DND-41 (cell line): ENCODE results near the gene WBP1L.

Experiments
- ATAC-seq: fragments of 200-7000 bp; cut with Tn5 transposase; 3 replicates; pipeline ENCODE4 v1.9.1; 2021; ENCODE audit warnings: low read depth; ENCODE audit not compliant: insufficient read depth
- DNase-seq: peaks from one replicate; pipeline ENCODE4 v3.0.0-alpha.2; 2020
- H2AFZ ChIP-seq: 2 replicates; pipeline ENCODE4 v1.6.0; 2012; ENCODE audit warnings: low read depth, low read length
- H3K27ac ChIP-seq: 2 replicates; pipeline ENCODE4 v1.5.1; 2012; ENCODE audit warnings: low read length, inconsistent platforms
- H3K27me3 ChIP-seq: fragments of 200-600 bp; sonication (generic); 2 replicates; pipeline ENCODE4 v1.6.0; 2012; ENCODE audit warnings: low read length, mild to moderate bottlenecking, inconsistent platforms; ENCODE audit not compliant: insufficient read depth, poor library complexity
- H3K36me3 ChIP-seq: 2 replicates; pipeline ENCODE4 v1.5.1; 2012; ENCODE audit warnings: low read length, inconsistent platforms; ENCODE audit not compliant: insufficient read depth
- H3K4me1 ChIP-seq: 2 replicates; pipeline ENCODE4 v1.5.1; 2012; ENCODE audit warnings: mild to moderate bottlenecking, low read length; ENCODE audit not compliant: insufficient read depth
- H3K4me2 ChIP-seq: 2 replicates; pipeline ENCODE4 v1.6.0; 2012; ENCODE audit warnings: mild to moderate bottlenecking, moderate library complexity, low read length, inconsistent platforms; ENCODE audit not compliant: insufficient read depth
- H3K4me3 ChIP-seq, 2 experiments: fragments of 200-600 bp in 1 of 2; shearing (Covaris generic) in 1 of 2; 2 replicates each; pipeline ENCODE4 v1.5.1; 2012 to 2016; ENCODE audit warnings: inconsistent platforms in 2 of 2, low read length in 2 of 2, mild to moderate bottlenecking in 2 of 2, low read depth in 1 of 2, moderate library complexity in 1 of 2
- H3K79me2 ChIP-seq: 2 replicates; pipeline ENCODE4 v1.6.0; 2012; ENCODE audit warnings: low read length, inconsistent platforms; ENCODE audit not compliant: insufficient read depth
- H3K9ac ChIP-seq: 2 replicates; pipeline ENCODE4 v1.6.0; 2012; ENCODE audit warnings: low read depth, mild to moderate bottlenecking, inconsistent platforms, low read length, moderate library complexity
- H3K9me3 ChIP-seq: 2 replicates; pipeline ENCODE4 v1.5.1; 2012; ENCODE audit warnings: low read length, moderate library complexity, mild to moderate bottlenecking, inconsistent platforms; ENCODE audit not compliant: insufficient read depth, severe bottlenecking
- H4K20me1 ChIP-seq: 2 replicates; pipeline ENCODE4 v1.6.0; 2012; ENCODE audit warnings: low read length; ENCODE audit not compliant: insufficient read depth
- CTCF ChIP-seq: IDR thresholded peaks from 2 replicates; pipeline ENCODE4 v1.5.1; 2012; ENCODE audit warnings: borderline replicate concordance, low read length, moderate library complexity, mild to moderate bottlenecking; ENCODE audit not compliant: poor library complexity, severe bottlenecking; ENCODE audit errors: extremely low read depth
- EZH2 ChIP-seq: IDR thresholded peaks from 3 replicates; pipeline ENCODE4 v1.6.1; 2012; ENCODE audit warnings: borderline replicate concordance, low read depth, mild to moderate bottlenecking, moderate library complexity, low read length, inconsistent platforms; ENCODE audit not compliant: severe bottlenecking

The WBP1L gene

GRCh38 chr10:102865620-102866019 is 121.9 kb downstream of the WBP1L start:
- TF ChIP-seq CTCF, result no peak
- no peak for TF ChIP-seq EZH2
- ATAC-seq (no peak), DNase-seq (no peak)
- Histone ChIP-seq H3K4me3 (no peak overlapping the region), H3K79me2 (no peaks in the 10 kb centered on the region), H3K9me3 (no peaks in the 10 kb centered on the region), H3K4me1 (no peaks in the 10 kb centered on the region), H3K9ac (no peak overlapping the region), H3K27ac (no peak overlapping the region), H3K36me3 (peaks cover 12% of the 10 kb centered on the region; the same call in 1 of the 2 replicates), H4K20me1 (no peaks in the 10 kb centered on the region), H2AFZ (no peak overlapping the region), H3K4me2 (no peak overlapping the region), H3K27me3 (no peaks in the 10 kb centered on the region)
